ENCODE results near the gene LRRC42.

Gene LRRC42

GRCh38 chr1:54010415-54011117 lies 64.4 kb downstream of the LRRC42 start:
- H2BK12ac ChIP-seq (ENCODE audit: low read length): no peak overlapping the region

DNA sequence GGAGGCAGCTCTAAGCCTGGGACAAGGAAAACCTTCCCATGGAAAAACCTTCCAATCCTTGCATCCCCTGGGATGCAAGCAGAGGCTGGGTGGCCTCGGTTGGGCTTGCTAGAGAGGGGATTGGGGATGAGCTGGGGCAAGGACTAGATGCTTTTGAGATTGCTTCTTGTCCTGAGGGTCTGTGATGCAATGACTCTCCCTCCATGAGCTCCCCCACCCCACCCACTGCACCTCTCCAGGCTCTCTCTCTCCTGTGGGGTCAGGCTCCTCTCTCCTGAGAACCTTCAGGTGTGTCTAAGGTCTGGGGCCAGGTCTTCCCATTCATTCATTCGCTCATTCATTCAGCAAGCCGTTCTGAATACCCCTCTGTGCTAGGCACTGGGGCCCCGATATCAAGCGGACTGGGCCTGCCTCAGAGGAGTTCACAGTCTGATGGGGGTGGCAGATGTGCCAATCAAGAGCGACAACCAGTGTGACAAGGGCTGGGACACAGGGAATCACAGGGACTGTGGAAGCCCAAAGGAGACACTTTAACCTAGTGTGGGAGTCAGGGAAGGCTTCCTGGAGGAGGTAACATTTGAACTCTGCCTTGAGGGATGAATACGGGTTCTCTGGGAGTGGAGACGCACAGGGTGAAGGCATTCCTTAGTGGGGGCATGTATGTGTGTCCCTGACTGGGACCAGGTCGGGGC lies 65.3 kb downstream of the LRRC42 start:
- no peak overlapping the region for H2BK12ac ChIP-seq (ENCODE audit: low read length)
- H3K4me1 ChIP-seq (ENCODE audit: control insufficient read depth in 1 of 2, insufficient read depth in 2 of 2, low read length in 2 of 2): peaks cover 3 to 6% of the 10 kb centered on the region in 2 experiments
- H4K91ac ChIP-seq (ENCODE audit: low read depth, low read length): no peak overlapping the region
- no peak overlapping the region for H3K14ac ChIP-seq (ENCODE audit: low read length)
- no peak overlapping the region for H3K4me2 ChIP-seq (ENCODE audit: low read length)
- H3K9ac ChIP-seq (ENCODE audit: low read length): no peak overlapping the region
- H3K79me1 ChIP-seq (ENCODE audit: low read length): no peaks in the 10 kb centered on the region
- DNase-seq: no peak
- WGBS (ENCODE audit: extremely low coverage, insufficient coverage, insufficient read length): no CpG with 5 or more reads among the region's 9 CpGs
- no peak overlapping the region for H2AFZ ChIP-seq (ENCODE audit: insufficient read depth, low read length, poor library complexity)
- no peak overlapping the region for H4K8ac ChIP-seq (ENCODE audit: low read depth, low read length)
- no peaks in the 10 kb centered on the region for H3K36me3 ChIP-seq (ENCODE audit: control insufficient read depth in 1 of 2, insufficient read depth in 2 of 2, low read length in 2 of 2)
- no peak overlapping the region for H3K18ac ChIP-seq (ENCODE audit: low read length)
- H2AK5ac ChIP-seq (ENCODE audit: low read length): no peak overlapping the region
- H3K27ac ChIP-seq (ENCODE audit: low read depth, low read length): no peak overlapping the region
- H2BK120ac ChIP-seq (ENCODE audit: insufficient read depth, low read length, poor library complexity): no peak overlapping the region
- peaks cover 2% of the 10 kb centered on the region for H3K9me3 ChIP-seq (ENCODE audit: insufficient read depth, low read depth, low read length)
- H2BK5ac ChIP-seq (ENCODE audit: low read depth, low read length, poor library complexity): no peak overlapping the region
- H3K4ac ChIP-seq (ENCODE audit: low read depth, low read length): no peak overlapping the region
- H3K4me3 ChIP-seq (ENCODE audit: low read depth, low read length): no peak overlapping the region
- H3K23ac ChIP-seq (ENCODE audit: low read length): no peak overlapping the region
- H4K12ac ChIP-seq (ENCODE audit: low read depth, low read length): no peak overlapping the region
- H3K27me3 ChIP-seq (ENCODE audit: insufficient read depth, low read length): no peaks in the 10 kb centered on the region
- H3K79me2 ChIP-seq (ENCODE audit: control insufficient read depth, insufficient read depth, low read length, poor library complexity): no peaks in the 10 kb centered on the region

More at GRCh38 chr1:54010415-54011117, 64.4 kb downstream of the LRRC42 start:
- H3K18ac ChIP-seq (ENCODE audit: low read length): no peak overlapping the region
- peaks cover 0 to 3% of the 10 kb centered on the region in 2 experiments for H3K4me1 ChIP-seq (ENCODE audit: control insufficient read depth in 1 of 2, insufficient read depth in 2 of 2, low read length in 2 of 2)
- no peak overlapping the region for H2AFZ ChIP-seq (ENCODE audit: insufficient read depth, low read length, poor library complexity)
- no peak overlapping the region for H2BK5ac ChIP-seq (ENCODE audit: low read depth, low read length, poor library complexity)
- H3K9me3 ChIP-seq (ENCODE audit: insufficient read depth, low read depth, low read length): peaks cover 2% of the 10 kb centered on the region
- no peak overlapping the region for H3K9ac ChIP-seq (ENCODE audit: low read length)
- no peaks in the 10 kb centered on the region for H3K36me3 ChIP-seq (ENCODE audit: control insufficient read depth in 1 of 2, insufficient read depth in 2 of 2, low read length in 2 of 2)
- H2BK120ac ChIP-seq (ENCODE audit: insufficient read depth, low read length, poor library complexity): no peak overlapping the region
- no peak overlapping the region for H3K4me2 ChIP-seq (ENCODE audit: low read length)
- H3K27ac ChIP-seq (ENCODE audit: low read depth, low read length): no peak overlapping the region
- no peak overlapping the region for H3K4me3 ChIP-seq (ENCODE audit: low read depth, low read length)
- H4K8ac ChIP-seq (ENCODE audit: low read depth, low read length): no peak overlapping the region
- H2AK5ac ChIP-seq (ENCODE audit: low read length): no peak overlapping the region
- H3K14ac ChIP-seq (ENCODE audit: low read length): no peak overlapping the region
- no peak for DNase-seq
- H4K91ac ChIP-seq (ENCODE audit: low read depth, low read length): no peak overlapping the region
- H3K79me2 ChIP-seq (ENCODE audit: control insufficient read depth, insufficient read depth, low read length, poor library complexity): no peaks in the 10 kb centered on the region
- H3K4ac ChIP-seq (ENCODE audit: low read depth, low read length): no peak overlapping the region
- H3K23ac ChIP-seq (ENCODE audit: low read length): no peak overlapping the region
- no peaks in the 10 kb centered on the region for H3K79me1 ChIP-seq (ENCODE audit: low read length)
- no peaks in the 10 kb centered on the region for H3K27me3 ChIP-seq (ENCODE audit: insufficient read depth, low read length)
- no CpG with 5 or more reads among the region's 5 CpGs for WGBS (ENCODE audit: extremely low coverage, insufficient coverage, insufficient read length)
- H4K12ac ChIP-seq (ENCODE audit: low read depth, low read length): no peak overlapping the region

- Histone ChIP-seq H3K79me2 (ENCODE audit: control insufficient read depth, insufficient read depth, low read length, poor library complexity) (no peaks in the 10 kb centered on the region), H2BK5ac (ENCODE audit: low read depth, low read length, poor library complexity) (no peak overlapping the region), H4K12ac (ENCODE audit: low read depth, low read length) (no peak overlapping the region), H2BK12ac (ENCODE audit: low read length) (no peak overlapping the region), H2AK5ac (ENCODE audit: low read length) (no peak overlapping the region), H3K4ac (ENCODE audit: low read depth, low read length) (no peak overlapping the region), H3K36me3 (ENCODE audit: control insufficient read depth in 1 of 2, insufficient read depth in 2 of 2, low read length in 2 of 2) (no peaks in the 10 kb centered on the region), H4K91ac (ENCODE audit: low read depth, low read length) (no peak overlapping the region), H3K4me3 (ENCODE audit: low read depth, low read length) (no peak overlapping the region), H3K27me3 (ENCODE audit: insufficient read depth, low read length) (no peaks in the 10 kb centered on the region), H3K79me1 (ENCODE audit: low read length) (no peaks in the 10 kb centered on the region), H3K9me3 (ENCODE audit: insufficient read depth, low read depth, low read length) (peaks cover 2% of the 10 kb centered on the region), H3K14ac (ENCODE audit: low read length) (no peak overlapping the region), H4K8ac (ENCODE audit: low read depth, low read length) (no peak overlapping the region), H3K4me1 (ENCODE audit: control insufficient read depth in 1 of 2, insufficient read depth in 2 of 2, low read length in 2 of 2) (peaks cover 3 to 4% of the 10 kb centered on the region in 2 experiments), H2AFZ (ENCODE audit: insufficient read depth, low read length, poor library complexity) (no peak overlapping the region), H3K27ac (ENCODE audit: low read depth, low read length) (no peak overlapping the region), H3K18ac (ENCODE audit: low read length) (no peak overlapping the region), H3K4me2 (ENCODE audit: low read length) (no peak overlapping the region), H3K23ac (ENCODE audit: low read length) (no peak overlapping the region), H2BK120ac (ENCODE audit: insufficient read depth, low read length, poor library complexity) (no peak overlapping the region), H3K9ac (ENCODE audit: low read length) (no peak overlapping the region)
- DNase-seq: no peak
- no CpG with 5 or more reads among the region's 9 CpGs for WGBS (ENCODE audit: extremely low coverage, insufficient coverage, insufficient read length)
These were observed 65.8 kb downstream of the LRRC42 start for GRCh38 chr1:54012008-54012325.

DNA sequence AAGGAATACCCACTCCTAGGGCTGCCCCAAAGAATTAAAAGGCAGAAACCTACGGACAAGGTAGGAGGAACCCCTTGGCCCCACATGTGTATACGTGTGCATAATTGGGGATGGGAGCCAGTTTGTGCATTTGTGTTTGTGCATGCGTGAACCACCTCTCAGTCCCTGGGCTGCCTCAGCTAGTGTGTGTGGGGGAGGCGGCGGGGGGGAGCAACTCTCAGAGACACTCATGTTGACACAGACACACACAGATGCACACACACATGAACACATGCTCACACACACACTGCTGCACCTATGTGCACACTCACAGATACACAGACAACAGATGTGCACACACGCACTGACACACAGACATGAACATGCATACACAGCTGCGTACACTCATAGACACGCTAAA lies 66.7 kb downstream of the LRRC42 start:
- H2AK5ac ChIP-seq (ENCODE audit: low read length): no peak overlapping the region
- no peak overlapping the region for H3K9ac ChIP-seq (ENCODE audit: low read length)
- H3K27ac ChIP-seq (ENCODE audit: low read depth, low read length): no peak overlapping the region
- H3K23ac ChIP-seq (ENCODE audit: low read length): no peak overlapping the region
- WGBS (ENCODE audit: extremely low coverage, insufficient coverage, insufficient read length): no CpG with 5 or more reads among the region's 8 CpGs
- no peaks in the 10 kb centered on the region for H3K79me2 ChIP-seq (ENCODE audit: control insufficient read depth, insufficient read depth, low read length, poor library complexity)
- H3K36me3 ChIP-seq (ENCODE audit: control insufficient read depth in 1 of 2, insufficient read depth in 2 of 2, low read length in 2 of 2): no peaks in the 10 kb centered on the region
- peaks cover 3 to 4% of the 10 kb centered on the region in 2 experiments for H3K4me1 ChIP-seq (ENCODE audit: control insufficient read depth in 1 of 2, insufficient read depth in 2 of 2, low read length in 2 of 2)
- H3K4me3 ChIP-seq (ENCODE audit: low read depth, low read length): no peak overlapping the region
- no peak overlapping the region for H3K18ac ChIP-seq (ENCODE audit: low read length)
- no peak for DNase-seq
- no peak overlapping the region for H2BK5ac ChIP-seq (ENCODE audit: low read depth, low read length, poor library complexity)
- no peak overlapping the region for H2AFZ ChIP-seq (ENCODE audit: insufficient read depth, low read length, poor library complexity)
- no peak overlapping the region for H4K8ac ChIP-seq (ENCODE audit: low read depth, low read length)
- no peak overlapping the region for H2BK120ac ChIP-seq (ENCODE audit: insufficient read depth, low read length, poor library complexity)
- H3K4ac ChIP-seq (ENCODE audit: low read depth, low read length): no peak overlapping the region
- no peak overlapping the region for H4K12ac ChIP-seq (ENCODE audit: low read depth, low read length)
- H3K14ac ChIP-seq (ENCODE audit: low read length): no peak overlapping the region
- H3K4me2 ChIP-seq (ENCODE audit: low read length): no peak overlapping the region
- no peaks in the 10 kb centered on the region for H3K27me3 ChIP-seq (ENCODE audit: insufficient read depth, low read length)
- no peaks in the 10 kb centered on the region for H3K79me1 ChIP-seq (ENCODE audit: low read length)
- H2BK12ac ChIP-seq (ENCODE audit: low read length): no peak overlapping the region
- peaks cover 2% of the 10 kb centered on the region for H3K9me3 ChIP-seq (ENCODE audit: insufficient read depth, low read depth, low read length)
- no peak overlapping the region for H4K91ac ChIP-seq (ENCODE audit: low read depth, low read length)

All from trophoblast cell (in vitro differentiated cells and primary cell).